HG03571 (cell line): ENCODE data around the gene VTCN1.

Source experiments
- ATAC-seq: cut with Tn5 transposase; IDR thresholded peaks from one replicate; pipeline ENCODE4 v1.9.1; 2021; ENCODE audit not compliant: unreplicated experiment

Gene VTCN1

GRCh38 chr1:117210386-117210785 is 341 bp downstream of the VTCN1 start:
- ATAC-seq, result no peak

- no peak for ATAC-seq
Measured at GRCh38 chr1:117209094-117209493, 1.6 kb downstream of the VTCN1 start.

- no peak for ATAC-seq
Measured at GRCh38 chr1:117208580-117208979, 2.1 kb downstream of the VTCN1 start.

GRCh38 chr1:117205368-117205767 is 5.4 kb downstream of the VTCN1 start:
- no peak for ATAC-seq

- no peak for ATAC-seq
Measured at GRCh38 chr1:117201808-117202207, 8.9 kb downstream of the VTCN1 start.

- no peak for ATAC-seq
Measured at GRCh38 chr1:117198097-117198496, 12.6 kb downstream of the VTCN1 start.

GRCh38 chr1:117189726-117190125 is 21.0 kb downstream of the VTCN1 start:
- ATAC-seq, result no peak

GRCh38 chr1:117188816-117189437 is 21.8 kb downstream of the VTCN1 start:
- ATAC-seq, result no peak

- ATAC-seq, result no peak
Measured at GRCh38 chr1:117188170-117188815, 22.4 kb downstream of the VTCN1 start.

GRCh38 chr1:117183112-117183511 is 27.6 kb downstream of the VTCN1 start:
- no peak for ATAC-seq

GRCh38 chr1:117182319-117182718 is 28.4 kb downstream of the VTCN1 start:
- ATAC-seq, result no peak

GRCh38 chr1:117181630-117182041 is 29.1 kb downstream of the VTCN1 start:
- no peak for ATAC-seq

- no peak for ATAC-seq
Measured at GRCh38 chr1:117180147-117180967, 30.4 kb downstream of the VTCN1 start.

- no peak for ATAC-seq
Measured at GRCh38 chr1:117179471-117179870, 31.3 kb downstream of the VTCN1 start.

GRCh38 chr1:117178756-117179155 is 32.0 kb downstream of the VTCN1 start:
- ATAC-seq, result no peak

- no peak for ATAC-seq
Measured at GRCh38 chr1:117177376-117177775, 33.4 kb downstream of the VTCN1 start.

- no peak for ATAC-seq
Measured at GRCh38 chr1:117176579-117176978, 34.1 kb downstream of the VTCN1 start.

GRCh38 chr1:117174851-117175250 is 35.9 kb downstream of the VTCN1 start:
- ATAC-seq, result no peak

GRCh38 chr1:117173691-117174090 is 37.0 kb downstream of the VTCN1 start:
- no peak for ATAC-seq

- no peak for ATAC-seq
Measured at GRCh38 chr1:117173006-117173405, 37.7 kb downstream of the VTCN1 start.

- no peak for ATAC-seq
Measured at GRCh38 chr1:117171900-117172511, 38.7 kb downstream of the VTCN1 start.
